Ascending aorta (tissue), 2 donors: ENCODE data around the gene VPS35L. TPM values are rescaled to one million over a fixed set of nuclear protein-coding genes. Genes with fewer than 3 reads are reported as not detected.

Experiments used
- DNase-seq, 2 donors: peaks; one replicate each; pipeline ENCODE4 v3.0.0-alpha.2; 2019; ENCODE audit warnings: low spot score in 2 of 2
- H3K27ac ChIP-seq, 2 donors: fragments of 200-600 bp; sonication (generic); one replicate each; pipeline ENCODE4 v1.5.1; 2016 to 2017; ENCODE audit warnings: mild to moderate bottlenecking in 1 of 2
- H3K27me3 ChIP-seq: fragments of 200-600 bp; sonication (generic); one replicate; pipeline ENCODE4 v1.5.1; 2017
- H3K36me3 ChIP-seq, 2 donors: fragments of 200-600 bp; sonication (generic); one replicate each; pipeline ENCODE4 v1.5.1; 2016
- H3K4me1 ChIP-seq, 2 donors: fragments of 200-600 bp; sonication (generic); one replicate each; pipeline ENCODE4 v1.5.1; 2016 to 2017; ENCODE audit warnings: mild to moderate bottlenecking in 1 of 2
- H3K4me3 ChIP-seq, 2 donors: fragments of 200-600 bp; sonication (generic); one replicate each; pipeline ENCODE4 v1.5.1; 2016 to 2017; ENCODE audit warnings: mild to moderate bottlenecking in 1 of 2
- H3K9me3 ChIP-seq, 2 donors: fragments of 200-600 bp; sonication (generic); one replicate each; pipeline ENCODE4 v1.5.1; 2016
- intact Hi-C: fragments of 100-400 bp; cut with DNase I; formaldehyde crosslinking; loops from one replicate; pipeline ENCODE4 v1.15.1; 2023
- total RNA-seq: library from RNA; depleted of rRNA; stranded (reverse); fragments of >200 nt; gene quantifications from one replicate; pipeline ENCODE4 v1.1.0, GENCODE V29; 2016
- TF ChIP-seq, protein P1 (sequence below), 3 experiments: fragments of 200-600 bp in 2 of 3; fragments of 450-650 bp in 1 of 3; sonication (generic) in 2 of 3; IDR thresholded peaks; one replicate each; pipeline ENCODE4 v1.5.1; 2016 to 2019; ENCODE audit warnings: antibody characterized with exemption in 3 of 3, mild to moderate bottlenecking in 1 of 3, moderate library complexity in 1 of 3

The VPS35L gene
- total RNA-seq, 1 donor from 2014 or later, result 44.4 TPM

DNA sequence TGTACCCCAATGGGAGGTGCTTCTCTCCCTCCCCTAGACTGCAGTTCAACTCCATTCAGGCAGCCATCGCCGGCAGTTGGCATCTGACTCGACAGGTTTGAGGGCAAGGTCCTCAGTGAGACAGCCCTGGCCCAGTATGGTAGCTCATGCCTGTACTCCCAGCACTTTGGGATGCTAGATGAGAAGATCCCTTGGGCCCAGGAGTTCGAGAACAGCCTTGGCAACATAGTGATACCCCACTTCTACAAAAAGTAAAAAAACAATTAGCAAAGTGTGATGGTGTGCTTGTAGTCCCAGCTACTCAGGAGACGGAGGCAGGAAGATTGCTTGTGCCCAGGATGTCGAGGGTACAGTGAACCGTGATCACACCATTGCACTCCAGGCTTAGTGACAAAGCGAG is 12.1 kb downstream of the VPS35L start:
- H3K36me3 ChIP-seq, result peaks cover 59 to 72% of the 10 kb centered on the region in 2 donors
- no peak overlapping the region for H3K4me3 ChIP-seq
- no peaks in the 10 kb centered on the region for H3K9me3 ChIP-seq
- intact Hi-C loops, result no loop called here
- H3K4me1 ChIP-seq, result no peaks in the 10 kb centered on the region
- no peak for DNase-seq
- H3K27ac ChIP-seq, result no peak overlapping the region
- no peaks in the 10 kb centered on the region for H3K27me3 ChIP-seq
- TF ChIP-seq, protein P1, sequence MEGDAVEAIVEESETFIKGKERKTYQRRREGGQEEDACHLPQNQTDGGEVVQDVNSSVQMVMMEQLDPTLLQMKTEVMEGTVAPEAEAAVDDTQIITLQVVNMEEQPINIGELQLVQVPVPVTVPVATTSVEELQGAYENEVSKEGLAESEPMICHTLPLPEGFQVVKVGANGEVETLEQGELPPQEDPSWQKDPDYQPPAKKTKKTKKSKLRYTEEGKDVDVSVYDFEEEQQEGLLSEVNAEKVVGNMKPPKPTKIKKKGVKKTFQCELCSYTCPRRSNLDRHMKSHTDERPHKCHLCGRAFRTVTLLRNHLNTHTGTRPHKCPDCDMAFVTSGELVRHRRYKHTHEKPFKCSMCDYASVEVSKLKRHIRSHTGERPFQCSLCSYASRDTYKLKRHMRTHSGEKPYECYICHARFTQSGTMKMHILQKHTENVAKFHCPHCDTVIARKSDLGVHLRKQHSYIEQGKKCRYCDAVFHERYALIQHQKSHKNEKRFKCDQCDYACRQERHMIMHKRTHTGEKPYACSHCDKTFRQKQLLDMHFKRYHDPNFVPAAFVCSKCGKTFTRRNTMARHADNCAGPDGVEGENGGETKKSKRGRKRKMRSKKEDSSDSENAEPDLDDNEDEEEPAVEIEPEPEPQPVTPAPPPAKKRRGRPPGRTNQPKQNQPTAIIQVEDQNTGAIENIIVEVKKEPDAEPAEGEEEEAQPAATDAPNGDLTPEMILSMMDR (IDR thresholded peaks at IDR 0.05), result no peak

DNA sequence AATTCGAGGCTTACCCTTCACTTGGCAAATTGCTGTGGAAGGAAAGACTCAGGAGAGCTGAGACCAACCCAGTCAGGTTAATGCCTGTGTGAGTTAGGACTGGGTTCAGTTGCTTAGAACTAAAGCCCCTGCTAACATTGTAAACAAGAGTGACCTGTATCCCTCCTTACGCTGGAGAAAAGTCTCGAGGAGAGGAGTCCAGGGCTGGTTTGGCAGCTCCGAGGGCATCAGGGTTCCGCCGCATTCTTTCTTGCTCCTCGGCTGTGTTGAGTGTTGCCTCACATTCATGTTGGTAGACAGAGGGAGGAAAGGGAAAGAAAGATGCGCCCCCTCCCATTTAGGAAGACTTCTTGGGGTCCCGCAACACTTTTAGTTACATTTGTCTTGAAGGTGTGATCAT is 18.5 kb downstream of the VPS35L start:
- intact Hi-C loops, result no loop called here
- Histone ChIP-seq H3K27ac (no peak overlapping the region), H3K27me3 (no peaks in the 10 kb centered on the region), H3K36me3 (peaks cover 53 to 90% of the 10 kb centered on the region in 2 donors), H3K4me3 (no peak overlapping the region), H3K9me3 (no peaks in the 10 kb centered on the region), H3K4me1 (no peaks in the 10 kb centered on the region)
- TF ChIP-seq, protein P1 (IDR thresholded peaks at IDR 0.05), result no peak
- no peak for DNase-seq

DNA sequence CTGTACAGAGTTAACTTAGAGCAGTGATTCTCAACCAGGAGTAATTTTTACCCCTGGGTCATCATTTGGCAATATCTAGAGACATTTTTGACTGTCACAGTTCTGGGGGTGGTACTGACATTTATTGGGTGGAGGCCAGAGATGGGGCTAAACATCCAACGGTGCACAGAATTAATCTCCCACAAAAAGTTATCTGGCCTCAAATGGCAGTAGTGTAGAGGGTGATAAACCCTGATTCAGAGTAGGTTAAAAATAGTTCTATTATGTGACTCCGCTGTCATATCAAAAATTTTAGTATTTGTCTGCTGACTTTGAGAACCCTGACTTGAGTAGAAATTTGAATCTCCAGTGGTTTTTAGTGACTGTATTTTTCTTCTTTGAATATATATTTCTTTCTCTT is 19.1 kb downstream of the VPS35L start:
- intact Hi-C loops, result no loop called here
- Histone ChIP-seq H3K36me3 (peaks cover 47 to 90% of the 10 kb centered on the region in 2 donors), H3K9me3 (no peaks in the 10 kb centered on the region), H3K27me3 (no peaks in the 10 kb centered on the region), H3K27ac (no peak overlapping the region), H3K4me3 (no peak overlapping the region), H3K4me1 (no peaks in the 10 kb centered on the region)
- DNase-seq, result no peak
- TF ChIP-seq, protein P1 (IDR thresholded peaks at IDR 0.05), result no peak

DNA sequence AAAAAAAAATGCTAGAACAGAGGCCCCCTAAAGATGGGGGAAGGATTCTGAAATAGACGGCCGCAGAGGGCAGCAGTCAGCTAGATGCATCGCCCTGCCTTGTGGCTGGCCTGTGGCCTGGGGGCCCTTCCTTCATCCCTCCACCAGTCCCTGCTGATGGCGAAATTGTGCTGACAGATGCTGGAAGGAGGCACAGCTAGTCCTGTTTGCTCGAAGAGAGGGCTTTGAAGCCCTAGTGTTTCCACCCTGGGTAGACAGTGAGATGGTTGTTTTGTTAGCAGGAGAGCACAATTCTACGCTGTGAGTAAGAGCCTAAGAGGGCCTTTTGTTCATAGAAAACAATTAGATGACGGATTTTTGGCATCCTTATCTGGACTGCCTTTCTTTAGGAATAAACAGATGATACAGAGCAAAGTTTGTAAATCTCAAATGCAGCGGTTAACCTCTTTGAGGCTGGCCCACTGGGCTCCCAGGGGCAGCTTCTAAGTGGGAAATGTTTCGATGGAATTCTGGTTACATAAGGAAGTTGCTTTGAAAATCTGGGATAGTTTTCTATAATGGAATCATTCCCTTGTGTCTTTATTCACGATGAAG is 23.0 kb downstream of the VPS35L start:
- intact Hi-C loops, result no loop called here
- Histone ChIP-seq H3K4me1 (no peaks in the 10 kb centered on the region), H3K4me3 (no peak overlapping the region), H3K36me3 (peaks cover 39 to 92% of the 10 kb centered on the region in 2 donors), H3K9me3 (no peaks in the 10 kb centered on the region), H3K27me3 (no peaks in the 10 kb centered on the region), H3K27ac (peak overlapping the region in 1 of 2 donors; percentile 35)
- TF ChIP-seq, protein P1 (IDR thresholded peaks at IDR 0.05), result no peak
- DNase-seq, result no peak

DNA sequence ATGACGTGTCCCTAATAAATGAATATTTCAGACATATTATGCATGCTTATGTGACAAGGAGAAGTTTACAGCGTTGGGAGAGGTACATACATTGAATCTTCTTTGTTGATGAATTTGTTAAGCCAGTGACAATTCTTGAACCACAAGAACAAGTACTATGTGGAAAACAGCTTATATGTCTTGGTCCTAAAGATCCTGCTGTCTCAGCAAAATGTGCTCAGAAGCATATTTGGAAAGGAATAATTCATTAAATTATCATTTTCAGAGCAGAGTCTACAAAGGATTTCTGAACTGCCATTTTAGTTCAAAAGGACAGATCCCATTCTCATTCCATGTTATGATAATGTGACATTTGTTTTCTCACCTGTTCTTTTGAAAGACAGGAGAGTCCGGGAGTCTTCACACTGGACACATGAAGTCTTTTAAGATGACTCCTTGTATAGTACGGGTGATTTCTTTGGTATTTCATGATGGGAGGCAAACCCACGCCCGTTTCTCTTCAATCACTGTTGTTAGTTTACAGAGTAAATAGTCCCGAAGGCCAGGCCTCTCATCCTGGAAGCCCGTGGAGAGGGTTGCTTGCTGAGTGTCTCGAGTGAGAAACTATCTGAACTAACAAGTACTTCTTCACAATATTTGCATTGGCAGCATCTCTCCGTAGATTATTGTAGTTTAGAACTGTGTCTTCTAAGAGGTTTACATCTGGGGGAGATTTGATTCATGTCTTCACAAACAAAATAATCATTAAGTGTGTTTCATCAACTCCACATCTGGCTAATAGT is 26.7 kb downstream of the VPS35L start:
- no peak overlapping the region for H3K27ac ChIP-seq
- no peaks in the 10 kb centered on the region for H3K4me1 ChIP-seq
- intact Hi-C loops, result loop anchor here (5.0 to 10.0 kb wide), 2 partner anchors 63 to 305 kb away; no protein-coding TSS in a partner anchor
- H3K9me3 ChIP-seq, result no peaks in the 10 kb centered on the region
- DNase-seq, result no peak
- peaks cover 32 to 58% of the 10 kb centered on the region in 2 donors for H3K36me3 ChIP-seq
- H3K27me3 ChIP-seq, result no peaks in the 10 kb centered on the region
- no peak overlapping the region for H3K4me3 ChIP-seq
- TF ChIP-seq, protein P1 (IDR thresholded peaks at IDR 0.05), result no peak
